ENCODE measurements around the gene ZNF555. TPM values are rescaled to one million over a fixed set of nuclear protein-coding genes. Genes with fewer than 3 reads are reported as not detected.
"Not testable (repeated sequence)": the region's sequence is repeated elsewhere in the genome, so short reads cannot be mapped to it uniquely, and the experiment has no call there.

The ZNF555 gene
- total RNA-seq, 4 donors from 2014 or later = 3.0 to 7.5 (median 5.3) TPM

- no peak overlapping the region for H3K4me3 ChIP-seq
- WGBS = 94% methylated on average over 7 of the region's 8 CpGs
- H3K27ac ChIP-seq (replicated peaks in 1 of 4) = no peak overlapping the region
- H3K27me3 ChIP-seq = no peaks in the 10 kb centered on the region
- TF ChIP-seq EP300 (IDR thresholded peaks at IDR 0.05) = no peak
- TF ChIP-seq, protein P1, sequence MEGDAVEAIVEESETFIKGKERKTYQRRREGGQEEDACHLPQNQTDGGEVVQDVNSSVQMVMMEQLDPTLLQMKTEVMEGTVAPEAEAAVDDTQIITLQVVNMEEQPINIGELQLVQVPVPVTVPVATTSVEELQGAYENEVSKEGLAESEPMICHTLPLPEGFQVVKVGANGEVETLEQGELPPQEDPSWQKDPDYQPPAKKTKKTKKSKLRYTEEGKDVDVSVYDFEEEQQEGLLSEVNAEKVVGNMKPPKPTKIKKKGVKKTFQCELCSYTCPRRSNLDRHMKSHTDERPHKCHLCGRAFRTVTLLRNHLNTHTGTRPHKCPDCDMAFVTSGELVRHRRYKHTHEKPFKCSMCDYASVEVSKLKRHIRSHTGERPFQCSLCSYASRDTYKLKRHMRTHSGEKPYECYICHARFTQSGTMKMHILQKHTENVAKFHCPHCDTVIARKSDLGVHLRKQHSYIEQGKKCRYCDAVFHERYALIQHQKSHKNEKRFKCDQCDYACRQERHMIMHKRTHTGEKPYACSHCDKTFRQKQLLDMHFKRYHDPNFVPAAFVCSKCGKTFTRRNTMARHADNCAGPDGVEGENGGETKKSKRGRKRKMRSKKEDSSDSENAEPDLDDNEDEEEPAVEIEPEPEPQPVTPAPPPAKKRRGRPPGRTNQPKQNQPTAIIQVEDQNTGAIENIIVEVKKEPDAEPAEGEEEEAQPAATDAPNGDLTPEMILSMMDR (IDR thresholded peaks at IDR 0.05) = no peak
- no peak for TF ChIP-seq POLR2AphosphoS5 (IDR thresholded peaks at IDR 0.05)
- TF ChIP-seq POLR2A (IDR thresholded peaks at IDR 0.05; ENCODE audit: low read depth) = no peak
- no peak for DNase-seq (ENCODE audit: extremely low spot score)
- intact Hi-C loops (cut with DNase I) = no loop called here
- H3K9me3 ChIP-seq = no peaks in the 10 kb centered on the region
- H3K4me1 ChIP-seq = no peaks in the 10 kb centered on the region
- H3K36me3 ChIP-seq = no peaks in the 10 kb centered on the region
Measured at GRCh38 chr19:2866495-2867024, 25.3 kb downstream of the ZNF555 start.

DNA sequence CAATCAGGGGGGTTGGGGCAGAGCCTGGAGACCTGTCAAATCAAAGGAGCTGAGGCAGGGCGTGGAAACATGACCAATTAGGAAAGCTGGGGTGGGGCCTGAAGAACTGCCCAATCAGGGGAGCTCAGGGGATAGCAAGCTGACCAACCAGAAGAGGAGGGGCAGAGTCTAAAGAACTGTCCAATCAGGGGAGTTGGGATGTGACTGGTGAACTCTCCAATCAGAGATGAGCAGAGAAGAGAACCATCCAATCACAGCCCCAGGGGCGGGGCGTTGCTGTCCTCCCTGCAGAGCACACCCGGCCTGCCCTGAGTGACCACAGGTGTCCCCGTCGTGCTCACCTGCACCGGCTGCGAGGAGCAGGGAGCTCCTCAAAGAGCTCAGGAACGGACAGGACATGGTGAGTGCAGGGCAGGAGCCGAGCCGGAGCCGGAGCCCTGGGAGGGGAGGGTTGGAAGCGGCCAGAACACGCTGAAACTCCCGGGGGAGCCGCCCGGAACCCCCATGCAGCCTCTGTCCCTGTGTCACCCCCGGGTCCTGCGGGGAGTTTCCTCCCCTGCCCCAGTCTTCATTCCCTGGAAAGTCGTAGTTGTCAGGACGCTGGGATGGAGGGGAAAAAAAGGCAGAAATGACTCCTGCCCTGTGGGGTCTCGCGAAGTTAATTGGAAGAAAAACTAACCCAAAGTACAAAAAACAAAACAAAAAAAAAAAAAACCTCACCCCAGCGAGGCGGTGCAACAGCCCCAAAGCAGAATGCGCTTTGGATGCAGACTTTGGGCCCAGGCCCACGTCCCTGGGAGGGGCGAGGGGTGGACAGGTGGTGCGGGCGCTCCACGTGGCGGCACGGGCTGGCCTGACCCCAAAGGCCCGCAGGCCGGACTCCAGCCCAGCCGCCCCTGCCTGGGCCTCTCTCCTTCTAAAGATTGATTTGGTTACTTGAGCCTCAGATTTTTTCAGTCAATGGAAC, 26.0 kb downstream of the ZNF555 start, which contains the start of gene ZNF556:
TSS of gene ZNF556 (plus strand) at position 311 of the 967 bp plus-strand sequence. CDS start at position 398, 87 bp downstream.
- Histone ChIP-seq H3K36me3 (no peaks in the 10 kb centered on the region), H3K27ac (replicated peaks in 1 of 4) (no peak within 1 kb of the TSS), H3K27me3 (no peaks in the 10 kb centered on the region), H3K4me1 (no peaks in the 10 kb centered on the region), H3K4me3 (peak within 1 kb of the TSS in 1 of 4 donors; percentile 40), H3K9me3 (no peaks in the 10 kb centered on the region)
- 78% methylated on average over 28 of the region's 36 CpGs for WGBS
- DNase-seq (ENCODE audit: extremely low spot score) = no peak
- intact Hi-C loops (cut with DNase I) = no loop called here
- TF ChIP-seq POLR2A (IDR thresholded peaks at IDR 0.05; ENCODE audit: low read depth) = no peak
- TF ChIP-seq EP300 (IDR thresholded peaks at IDR 0.05) = no peak
- TF ChIP-seq, protein P1 (IDR thresholded peaks at IDR 0.05) = no peak
- no peak for TF ChIP-seq POLR2AphosphoS5 (IDR thresholded peaks at IDR 0.05)

GRCh38 chr19:2869618-2870017, 28.3 kb downstream of the ZNF555 start:
- WGBS = 80% methylated on average over 10 of the region's 10 CpGs

GRCh38 chr19:2872175-2872574, 30.9 kb downstream of the ZNF555 start:
- intact Hi-C loops (cut with DNase I); DNase-seq (ENCODE audit: extremely low spot score); H3K27ac ChIP-seq (replicated peaks in 1 of 4); H3K4me3 ChIP-seq; H3K27me3 ChIP-seq; H3K36me3 ChIP-seq; H3K4me1 ChIP-seq: not testable (repeated sequence)
- TF ChIP-seq, protein P1 (IDR thresholded peaks at IDR 0.05) = peak; percentile 37 to 73 (median 50)
- peaks cover 3 to 13% (median 11%) of the 10 kb centered on the region in 4 donors for H3K9me3 ChIP-seq
- 26% methylated on average over 11 of the region's 11 CpGs for WGBS

More at GRCh38 chr19:2869618-2870017, 28.3 kb downstream of the ZNF555 start:
- no peak for DNase-seq (ENCODE audit: extremely low spot score)
- H3K4me1 ChIP-seq = no peaks in the 10 kb centered on the region
- H3K9me3 ChIP-seq = no peaks in the 10 kb centered on the region
- TF ChIP-seq POLR2AphosphoS5 (IDR thresholded peaks at IDR 0.05) (no peak), POLR2A (IDR thresholded peaks at IDR 0.05; ENCODE audit: low read depth) (no peak), EP300 (IDR thresholded peaks at IDR 0.05) (no peak)
- TF ChIP-seq, protein P1 (IDR thresholded peaks at IDR 0.05) = no peak
- no peaks in the 10 kb centered on the region for H3K36me3 ChIP-seq
- H3K27ac ChIP-seq (replicated peaks in 1 of 4) = no peak overlapping the region
- no peak overlapping the region for H3K4me3 ChIP-seq
- intact Hi-C loops (cut with DNase I) = no loop called here
- H3K27me3 ChIP-seq = no peaks in the 10 kb centered on the region

Data from esophagus muscularis mucosa (tissue), 4 donors.